HL-60 (cell line): ENCODE results near the gene SLCO6A1.

Experiments used
- GABPA ChIP-seq: IDR thresholded peaks from 2 replicates; pipeline ENCODE4 v1.6.1; 2012; ENCODE audit warnings: low read depth
- POLR2AphosphoS5 ChIP-seq: IDR thresholded peaks from 2 replicates; pipeline ENCODE4 v1.6.1; 2012; ENCODE audit warnings: low read depth
- SPI1 ChIP-seq: IDR thresholded peaks from 2 replicates; pipeline ENCODE4 v1.6.1; 2012; ENCODE audit warnings: low read depth, mild to moderate bottlenecking, borderline replicate concordance
- TF ChIP-seq, protein P1 (sequence below): IDR thresholded peaks from one replicate; pipeline ENCODE4 v1.5.1; 2011; ENCODE audit warnings: low read length, control low read depth, inconsistent platforms; ENCODE audit not compliant: insufficient read depth
- TF ChIP-seq, protein P2 (sequence below): IDR thresholded peaks from 2 replicates; pipeline ENCODE4 v1.6.1; 2012; ENCODE audit warnings: low read depth; ENCODE audit not compliant: insufficient replicate concordance

DNA sequence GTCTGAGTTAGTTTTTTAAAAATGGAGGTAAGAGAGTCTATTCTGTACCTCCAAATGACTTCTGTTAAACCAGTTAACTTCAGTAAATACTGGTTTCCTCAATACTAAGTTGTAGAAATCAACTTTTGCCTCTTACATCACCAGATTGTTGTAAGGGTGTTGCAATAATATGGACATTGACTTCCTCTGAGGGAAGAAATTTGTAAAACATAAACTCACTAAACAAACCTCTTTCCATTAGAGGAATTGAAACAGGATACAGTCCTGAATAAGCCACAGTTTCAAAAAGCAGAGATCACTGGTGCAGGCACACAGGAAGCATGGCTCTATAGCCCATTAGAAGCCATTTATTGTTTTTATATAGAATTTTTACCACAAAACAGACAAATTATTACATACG is 32.7 kb upstream of the SLCO6A1 start:
- TF ChIP-seq, protein P1, sequence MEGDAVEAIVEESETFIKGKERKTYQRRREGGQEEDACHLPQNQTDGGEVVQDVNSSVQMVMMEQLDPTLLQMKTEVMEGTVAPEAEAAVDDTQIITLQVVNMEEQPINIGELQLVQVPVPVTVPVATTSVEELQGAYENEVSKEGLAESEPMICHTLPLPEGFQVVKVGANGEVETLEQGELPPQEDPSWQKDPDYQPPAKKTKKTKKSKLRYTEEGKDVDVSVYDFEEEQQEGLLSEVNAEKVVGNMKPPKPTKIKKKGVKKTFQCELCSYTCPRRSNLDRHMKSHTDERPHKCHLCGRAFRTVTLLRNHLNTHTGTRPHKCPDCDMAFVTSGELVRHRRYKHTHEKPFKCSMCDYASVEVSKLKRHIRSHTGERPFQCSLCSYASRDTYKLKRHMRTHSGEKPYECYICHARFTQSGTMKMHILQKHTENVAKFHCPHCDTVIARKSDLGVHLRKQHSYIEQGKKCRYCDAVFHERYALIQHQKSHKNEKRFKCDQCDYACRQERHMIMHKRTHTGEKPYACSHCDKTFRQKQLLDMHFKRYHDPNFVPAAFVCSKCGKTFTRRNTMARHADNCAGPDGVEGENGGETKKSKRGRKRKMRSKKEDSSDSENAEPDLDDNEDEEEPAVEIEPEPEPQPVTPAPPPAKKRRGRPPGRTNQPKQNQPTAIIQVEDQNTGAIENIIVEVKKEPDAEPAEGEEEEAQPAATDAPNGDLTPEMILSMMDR = no peak
- no peak for TF ChIP-seq POLR2AphosphoS5
- no peak for TF ChIP-seq GABPA
- TF ChIP-seq, protein P2, sequence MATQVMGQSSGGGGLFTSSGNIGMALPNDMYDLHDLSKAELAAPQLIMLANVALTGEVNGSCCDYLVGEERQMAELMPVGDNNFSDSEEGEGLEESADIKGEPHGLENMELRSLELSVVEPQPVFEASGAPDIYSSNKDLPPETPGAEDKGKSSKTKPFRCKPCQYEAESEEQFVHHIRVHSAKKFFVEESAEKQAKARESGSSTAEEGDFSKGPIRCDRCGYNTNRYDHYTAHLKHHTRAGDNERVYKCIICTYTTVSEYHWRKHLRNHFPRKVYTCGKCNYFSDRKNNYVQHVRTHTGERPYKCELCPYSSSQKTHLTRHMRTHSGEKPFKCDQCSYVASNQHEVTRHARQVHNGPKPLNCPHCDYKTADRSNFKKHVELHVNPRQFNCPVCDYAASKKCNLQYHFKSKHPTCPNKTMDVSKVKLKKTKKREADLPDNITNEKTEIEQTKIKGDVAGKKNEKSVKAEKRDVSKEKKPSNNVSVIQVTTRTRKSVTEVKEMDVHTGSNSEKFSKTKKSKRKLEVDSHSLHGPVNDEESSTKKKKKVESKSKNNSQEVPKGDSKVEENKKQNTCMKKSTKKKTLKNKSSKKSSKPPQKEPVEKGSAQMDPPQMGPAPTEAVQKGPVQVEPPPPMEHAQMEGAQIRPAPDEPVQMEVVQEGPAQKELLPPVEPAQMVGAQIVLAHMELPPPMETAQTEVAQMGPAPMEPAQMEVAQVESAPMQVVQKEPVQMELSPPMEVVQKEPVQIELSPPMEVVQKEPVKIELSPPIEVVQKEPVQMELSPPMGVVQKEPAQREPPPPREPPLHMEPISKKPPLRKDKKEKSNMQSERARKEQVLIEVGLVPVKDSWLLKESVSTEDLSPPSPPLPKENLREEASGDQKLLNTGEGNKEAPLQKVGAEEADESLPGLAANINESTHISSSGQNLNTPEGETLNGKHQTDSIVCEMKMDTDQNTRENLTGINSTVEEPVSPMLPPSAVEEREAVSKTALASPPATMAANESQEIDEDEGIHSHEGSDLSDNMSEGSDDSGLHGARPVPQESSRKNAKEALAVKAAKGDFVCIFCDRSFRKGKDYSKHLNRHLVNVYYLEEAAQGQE = no peak
- peak; percentile 61; the same call in 1 of the 2 replicates for TF ChIP-seq SPI1
